GM21723 (cell line): ENCODE results near the gene FAM117B.

Experiments used
- ATAC-seq: cut with Tn5 transposase; IDR thresholded peaks from one replicate; pipeline ENCODE4 v1.9.1; 2021; ENCODE audit warnings: mild to moderate bottlenecking, moderate library complexity; ENCODE audit not compliant: unreplicated experiment

Gene FAM117B

GRCh38 chr2:202634556-202635427 lies at the start of gene FAM117B:
Gene FAM117B (plus strand): TSS chr2:202634969. CDS start chr2:202635188, 219 bp downstream.
- ATAC-seq: peak; percentile 93

- ATAC-seq: peak; percentile 83
Measured at GRCh38 chr2:202588647-202589581, 45.9 kb upstream of the FAM117B start.

- ATAC-seq: no peak
Measured at GRCh38 chr2:202589582-202589949, 45.2 kb upstream of the FAM117B start.

GRCh38 chr2:202592566-202592965 lies 42.2 kb upstream of the FAM117B start:
- ATAC-seq: no peak

GRCh38 chr2:202599105-202599504 lies 35.7 kb upstream of the FAM117B start:
- no peak for ATAC-seq

GRCh38 chr2:202599911-202600310 lies 34.9 kb upstream of the FAM117B start:
- no peak for ATAC-seq

- no peak for ATAC-seq
Measured at GRCh38 chr2:202604699-202605098, 30.1 kb upstream of the FAM117B start.

GRCh38 chr2:202605174-202605573 lies 29.6 kb upstream of the FAM117B start:
- ATAC-seq: no peak

GRCh38 chr2:202608142-202608852 lies 26.5 kb upstream of the FAM117B start:
- ATAC-seq: peak; percentile 38

- peak; percentile 96 for ATAC-seq
Measured at GRCh38 chr2:202609381-202610145, 25.2 kb upstream of the FAM117B start.

- ATAC-seq: no peak
Measured at GRCh38 chr2:202610380-202610779, 24.4 kb upstream of the FAM117B start.

GRCh38 chr2:202612145-202612544 lies 22.6 kb upstream of the FAM117B start:
- ATAC-seq: no peak

GRCh38 chr2:202613479-202613878 lies 21.3 kb upstream of the FAM117B start:
- ATAC-seq: no peak

- no peak for ATAC-seq
Measured at GRCh38 chr2:202624133-202624532, 10.6 kb upstream of the FAM117B start.

- no peak for ATAC-seq
Measured at GRCh38 chr2:202627042-202627441, 7.7 kb upstream of the FAM117B start.

GRCh38 chr2:202628646-202629198 lies 6.0 kb upstream of the FAM117B start:
- no peak for ATAC-seq

GRCh38 chr2:202632682-202633290 lies 2.0 kb upstream of the FAM117B start:
- no peak for ATAC-seq

GRCh38 chr2:202633470-202633869 lies 1.3 kb upstream of the FAM117B start:
- no peak for ATAC-seq

GRCh38 chr2:202635428-202636212 lies 851 bp downstream of the FAM117B start:
- peak; percentile 59 for ATAC-seq
